K562 (cell line): Measurements from ENCODE around the gene MYO5C. TPM values are rescaled to one million over a fixed set of nuclear protein-coding genes. Genes with fewer than 3 reads are reported as not detected.

ENCODE experiments used
- ATAC-seq: fragments of 200-7000 bp; cut with Tn5 transposase; 3 replicates; pipeline ENCODE4 v1.9.1; 2020; ENCODE audit warnings: moderate library complexity
- BruUV-seq: library from RNA; stranded (reverse); fragments of 400-500 nt; replicated peaks from 2 replicates; lab custom pipeline; 2021; lab: Mats Ljungman, UMichigan
- CTCF ChIA-PET: fragments of 300-600 bp; formaldehyde crosslinking; extraction: SDS; loops from one replicate; lab custom pipeline; 2021; ENCODE audit warnings: low intra/inter-chr PET ratio; lab: Yijun Ruan, JAX
- POLR2A ChIA-PET: fragments of 300-600, 350-650 bp; sonication (Branson Sonifier 250); formaldehyde crosslinking; extraction: SDS; loops from one replicate; lab custom pipeline; 2021; ENCODE audit warnings: antibody characterized with exemption, inconsistent platforms; lab: Yijun Ruan, JAX
- DNase-seq, 4 experiments: peaks; one replicate each; pipeline versions ENCODE4 v3.0.0 to v3.0.0-alpha.2; 2011 to 2018; ENCODE audit warnings: low spot score in 3 of 4, mixed read lengths in 3 of 4; ENCODE audit errors: extremely low read depth in 1 of 4
- FAIRE-seq: peaks from 2 replicates; lab custom pipeline; 2011; peaks lifted over from hg19 to GRCh38; lab: Jason Lieb, UNC
- H2AFZ ChIP-seq: 2 replicates; pipeline ENCODE4 v1.6.0; 2011; ENCODE audit warnings: low read depth, low read length, control low read depth, inconsistent platforms
- H3K27ac ChIP-seq: fragments of 200-600 bp; 3 replicates; pipeline ENCODE4 v1.8.0; 2011; ENCODE audit warnings: low read depth, mild to moderate bottlenecking, control low read depth, inconsistent platforms, low read length, moderate library complexity, mixed read lengths; ENCODE audit errors: extremely low read depth
- H3K27me3 ChIP-seq, 2 experiments: fragments of 300-600 bp in 1 of 2; 2 replicates in 1 of 2; 3 replicates in 1 of 2; pipeline versions ENCODE4 v1.6.0 to v1.8.0; 2011; ENCODE audit warnings: inconsistent platforms in 2 of 2, low read length in 2 of 2, mild to moderate bottlenecking in 1 of 2, mixed read lengths in 1 of 2, moderate library complexity in 1 of 2; ENCODE audit not compliant: control insufficient read depth in 2 of 2, insufficient read depth in 2 of 2
- H3K36me3 ChIP-seq: fragments of 300-600 bp; 3 replicates; pipeline ENCODE4 v1.8.0; 2011; ENCODE audit warnings: mild to moderate bottlenecking, low read length, inconsistent platforms; ENCODE audit not compliant: control insufficient read depth, insufficient read depth
- H3K4me1 ChIP-seq, 2 experiments: fragments of 200-600 bp in 1 of 2; replicated peaks in 1 of 2; 2 replicates in 1 of 2; 3 replicates in 1 of 2; pipeline versions ENCODE4 v1.5.1 to v1.8.0; 2011; ENCODE audit warnings: inconsistent platforms in 2 of 2, low read length in 2 of 2, mild to moderate bottlenecking in 1 of 2, mixed read lengths in 1 of 2, moderate library complexity in 1 of 2; ENCODE audit not compliant: control insufficient read depth in 2 of 2, insufficient read depth in 2 of 2
- H3K4me2 ChIP-seq: 2 replicates; pipeline ENCODE4 v1.6.1; 2011; ENCODE audit warnings: low read length, control low read depth, inconsistent platforms, mixed read lengths; ENCODE audit not compliant: insufficient read depth
- H3K4me3 ChIP-seq: fragments of 200-600 bp; sonication (generic), shearing (Covaris generic); 2 replicates; pipeline ENCODE4 v1.5.1; 2016; ENCODE audit warnings: control low read depth, inconsistent platforms
- H3K79me2 ChIP-seq: fragments of 200-600 bp; 3 replicates; pipeline ENCODE4 v1.8.0; 2011; ENCODE audit warnings: low read length, inconsistent platforms; ENCODE audit not compliant: control insufficient read depth, insufficient read depth
- H3K9ac ChIP-seq, 2 experiments: 2 replicates each; pipeline versions ENCODE4 v1.6.0 to v1.6.1; 2011; ENCODE audit warnings: low read depth in 2 of 2, low read length in 2 of 2, control low read depth in 1 of 2, inconsistent platforms in 1 of 2, mild to moderate bottlenecking in 1 of 2, mixed read lengths in 1 of 2; ENCODE audit not compliant: insufficient read depth in 1 of 2
- H3K9me1 ChIP-seq: one replicate; pipeline ENCODE4 v1.6.0; 2011; ENCODE audit warnings: inconsistent platforms, mild to moderate bottlenecking, low read length, moderate library complexity; ENCODE audit not compliant: control insufficient read depth, insufficient read depth
- H3K9me3 ChIP-seq: replicated peaks from 2 replicates; pipeline ENCODE4 v1.5.1; 2011; ENCODE audit warnings: low read depth, low read length, inconsistent platforms; ENCODE audit not compliant: control insufficient read depth, insufficient read depth
- H4K20me1 ChIP-seq: replicated peaks from 2 replicates; pipeline ENCODE4 v1.6.1; 2011; ENCODE audit warnings: low read length, inconsistent platforms, mixed read lengths; ENCODE audit not compliant: control insufficient read depth, insufficient read depth
- CREB3 ChIP-seq: fragments of 450-650 bp; conservative IDR thresholded peaks from 2 replicates; pipeline ENCODE4 v1.6.1; 2016; ENCODE audit warnings: missing genetic modification characterization, low read depth, mild to moderate bottlenecking, missing compliant biosample characterization, moderate library complexity
- DLX4 ChIP-seq: fragments of 250-450 bp; sonication (Bioruptor Pico); IDR thresholded peaks from 2 replicates; pipeline ENCODE4 v1.6.1; 2021; ENCODE audit warnings: mild to moderate bottlenecking
- E2F3 ChIP-seq: fragments of 250-450 bp; sonication (Bioruptor Pico); IDR thresholded peaks from 2 replicates; pipeline ENCODE4 v1.4.0; 2020; ENCODE audit warnings: mild to moderate bottlenecking
- E2F4 ChIP-seq: sonication (generic); formaldehyde crosslinking; IDR thresholded peaks from 2 replicates; pipeline ENCODE4 v1.8.0; 2022; ENCODE audit warnings: mild to moderate bottlenecking, low read depth, missing genetic modification reagents
- HDAC6 ChIP-seq: IDR thresholded peaks from 2 replicates; pipeline ENCODE4 v1.6.1; 2012; ENCODE audit warnings: low read depth, mild to moderate bottlenecking, control low read depth, inconsistent platforms, low read length, moderate library complexity
- PHB ChIP-seq: fragments of 250-450 bp; sonication (Bioruptor Pico); IDR thresholded peaks from 2 replicates; pipeline ENCODE4 v1.5.0; 2021
- RFX5 ChIP-seq: IDR thresholded peaks from 2 replicates; pipeline ENCODE4 v1.6.1; 2011; ENCODE audit warnings: low read depth, mild to moderate bottlenecking, improper control_type of control experiment, low read length
- ZEB2 ChIP-seq: fragments of 450-650 bp; IDR thresholded peaks from 2 replicates; pipeline ENCODE4 v1.6.1; 2016
- ZNF316 ChIP-seq: fragments of 450-650 bp; IDR thresholded peaks from 2 replicates; pipeline ENCODE4 v1.6.1; 2016
- ZNF699 ChIP-seq: fragments of 250-450 bp; sonication (Bioruptor Pico); IDR thresholded peaks from 2 replicates; pipeline ENCODE4 v1.8.0; 2021; ENCODE audit warnings: mild to moderate bottlenecking, moderate library complexity; ENCODE audit not compliant: insufficient replicate concordance
- ZSCAN29 ChIP-seq: fragments of 450-650 bp; IDR thresholded peaks from 2 replicates; pipeline ENCODE4 v1.6.1; 2017
- WGBS: fragments of 100-300 bp; shearing (Covaris generic); methylation state at CpG from one replicate; pipeline ENCODE4 v1.1.6; 2016; ENCODE audit warnings: low coverage, mixed read lengths; ENCODE audit not compliant: insufficient coverage; ENCODE audit errors: missing lambda C conversion rate; 5-methylcytosine and 5-hydroxymethylcytosine counted together
- in situ Hi-C: fragments of 300-500 bp; cut with MboI; formaldehyde crosslinking; loops from 4 replicates; pipeline ENCODE4 v1.15.0; 2018; ENCODE audit warnings: inconsistent platforms, mixed read lengths
- intact Hi-C: fragments of 100-400 bp; cut with micrococcal nuclease; formaldehyde crosslinking; loops from 2 replicates; pipeline ENCODE4 v1.14.2; 2022
- polyA plus RNA-seq, 8 experiments: library from polyadenylated mRNA; depleted of rRNA in 4 of 8; stranded (reverse) in 5 of 8; unstranded in 3 of 8; fragments of >200 nt; fragmentation: Nextera tagmentation in 2 of 8; fragmentation: Illumina TruSeq in 1 of 8; extraction: Ambion mirVana in 2 of 8; extraction: Trizol in 1 of 8; gene quantifications; 2 replicates each; pipeline versions ENCODE4 v1.2.1 to v1.2.3, GENCODE V29; 2011 to 2014; ENCODE audit warnings: inconsistent platforms in 1 of 8, missing spikeins in 1 of 8
- total RNA-seq, 7 experiments: library from RNA; depleted of rRNA in 6 of 7; stranded (reverse); fragments of >200 nt in 6 of 7; fragmentation: Illumina TruSeq in 2 of 7; extraction: Trizol in 2 of 7; gene quantifications; 2 replicates each; pipeline versions ENCODE4 v1.2.1 to v1.2.3, GENCODE V29; 2011 to 2021; ENCODE audit warnings: low replicate concordance in 1 of 7

Gene MYO5C
- total and polyA plus RNA-seq, 9 of the 15 experiments (the other 6 are each of a cell fraction or from before 2014, with no cell fraction given): 0.01 to 0.24 TPM; not detected in 7

- Histone ChIP-seq H3K4me1 (no peaks in the 10 kb centered on the region), H3K4me3 (no peak overlapping the region), H3K36me3 (no peaks in the 10 kb centered on the region), H3K27me3 (peaks cover 44 to 55% of the 10 kb centered on the region in 2 experiments), H3K9me3 (no peaks in the 10 kb centered on the region), H3K9me1 (no peaks in the 10 kb centered on the region), H4K20me1 (peaks cover 4% of the 10 kb centered on the region; the same call in 1 of the 2 replicates), H3K27ac (no peak overlapping the region), H3K4me2 (no peak overlapping the region), H2AFZ (no peak overlapping the region), H3K9ac (no peak overlapping the region), H3K79me2 (no peaks in the 10 kb centered on the region)
- in situ Hi-C loops (no loop called here), intact Hi-C loops (no loop called here)
- CTCF ChIA-PET: no interaction called here
- BruUV-seq: no TSS peak
- ATAC-seq: no peak
- TF ChIP-seq ZEB2 (no peak), E2F4 (CRISPR knock-in tag) (no peak), CREB3 (tag) (no peak), E2F3 (no peak), RFX5 (no peak), PHB (no peak), ZNF699 (CRISPR knock-in tag) (no peak), DLX4 (no peak), ZSCAN29 (no peak), ZNF316 (no peak), HDAC6 (no peak)
- DNase-seq: no peak
- FAIRE-seq: no peak
- POLR2A ChIA-PET: interaction anchor here (0.6 to 0.9 kb wide), 3 partner anchors 21 to 331 kb away, joined by 3 read pairs; no protein-coding TSS in a partner anchor
- 1% methylated on average over 8 of the region's 8 CpGs for WGBS
Observed at GRCh38 chr15:52236013-52236412, 59.6 kb downstream of the MYO5C start.
